ENCODE measurements around the gene KIFBP. TPM values are rescaled to one million over a fixed set of nuclear protein-coding genes. Genes with fewer than 3 reads are reported as not detected.

KIFBP gene
- total RNA-seq, 2 donors from 2014 or later: 22.1 to 28.6 TPM

- Histone ChIP-seq H3K27me3 (no peaks in the 10 kb centered on the region), H3K9ac (ENCODE audit: low read depth in 2 of 2, low read length in 2 of 2) (no peak overlapping the region), H3K36me3 (no peaks in the 10 kb centered on the region), H3K4me1 (no peaks in the 10 kb centered on the region), H3K27ac (no peak overlapping the region), H3K4me3 (no peak overlapping the region), H3K9me3 (no peaks in the 10 kb centered on the region)
- no peak for DNase-seq
- TF ChIP-seq, protein P1, sequence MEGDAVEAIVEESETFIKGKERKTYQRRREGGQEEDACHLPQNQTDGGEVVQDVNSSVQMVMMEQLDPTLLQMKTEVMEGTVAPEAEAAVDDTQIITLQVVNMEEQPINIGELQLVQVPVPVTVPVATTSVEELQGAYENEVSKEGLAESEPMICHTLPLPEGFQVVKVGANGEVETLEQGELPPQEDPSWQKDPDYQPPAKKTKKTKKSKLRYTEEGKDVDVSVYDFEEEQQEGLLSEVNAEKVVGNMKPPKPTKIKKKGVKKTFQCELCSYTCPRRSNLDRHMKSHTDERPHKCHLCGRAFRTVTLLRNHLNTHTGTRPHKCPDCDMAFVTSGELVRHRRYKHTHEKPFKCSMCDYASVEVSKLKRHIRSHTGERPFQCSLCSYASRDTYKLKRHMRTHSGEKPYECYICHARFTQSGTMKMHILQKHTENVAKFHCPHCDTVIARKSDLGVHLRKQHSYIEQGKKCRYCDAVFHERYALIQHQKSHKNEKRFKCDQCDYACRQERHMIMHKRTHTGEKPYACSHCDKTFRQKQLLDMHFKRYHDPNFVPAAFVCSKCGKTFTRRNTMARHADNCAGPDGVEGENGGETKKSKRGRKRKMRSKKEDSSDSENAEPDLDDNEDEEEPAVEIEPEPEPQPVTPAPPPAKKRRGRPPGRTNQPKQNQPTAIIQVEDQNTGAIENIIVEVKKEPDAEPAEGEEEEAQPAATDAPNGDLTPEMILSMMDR (IDR thresholded peaks at IDR 0.05): no peak
- intact Hi-C loops (cut with DNase I): no loop called here
Measured at GRCh38 chr10:69047111-69047832, 58.7 kb downstream of the KIFBP start.

- DNase-seq: no peak
- Histone ChIP-seq H3K4me1 (no peaks in the 10 kb centered on the region), H3K27me3 (no peaks in the 10 kb centered on the region), H3K4me3 (no peak overlapping the region), H3K9me3 (no peaks in the 10 kb centered on the region), H3K27ac (peak overlapping the region; percentile 44), H3K9ac (ENCODE audit: low read depth in 2 of 2, low read length in 2 of 2) (no peak overlapping the region), H3K36me3 (no peaks in the 10 kb centered on the region)
- intact Hi-C loops (cut with DNase I): no loop called here
- TF ChIP-seq, protein P1 (IDR thresholded peaks at IDR 0.05): no peak
Measured at GRCh38 chr10:69048103-69048502, 59.5 kb downstream of the KIFBP start.

DNA sequence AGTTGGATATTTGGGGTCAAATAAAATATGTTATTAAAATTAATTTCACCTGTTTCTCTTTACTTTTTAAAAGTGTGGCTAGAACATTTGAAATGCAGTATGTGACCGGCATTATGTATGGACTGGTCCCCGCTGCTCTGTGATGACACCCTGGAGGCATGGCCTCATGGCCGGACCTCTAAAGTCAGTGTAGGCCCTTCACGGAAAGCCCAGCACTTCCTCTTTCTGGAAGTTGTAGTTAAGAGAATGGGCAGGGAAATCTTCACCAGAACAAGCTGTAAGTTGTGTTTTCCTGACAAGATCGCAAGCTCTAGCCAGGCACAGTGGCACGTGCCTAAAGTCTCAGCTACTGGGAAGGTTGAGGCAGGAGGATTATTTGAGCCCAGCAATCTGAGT, 61.0 kb downstream of the KIFBP start:
- H3K4me1 ChIP-seq: no peaks in the 10 kb centered on the region
- no peak overlapping the region for H3K9ac ChIP-seq (ENCODE audit: low read depth in 2 of 2, low read length in 2 of 2)
- TF ChIP-seq, protein P1 (IDR thresholded peaks at IDR 0.05): no peak
- H3K4me3 ChIP-seq: no peak overlapping the region
- DNase-seq: no peak
- no peaks in the 10 kb centered on the region for H3K9me3 ChIP-seq
- intact Hi-C loops (cut with DNase I): no loop called here
- no peaks in the 10 kb centered on the region for H3K36me3 ChIP-seq
- H3K27ac ChIP-seq: peak overlapping the region; percentile 44
- H3K27me3 ChIP-seq: no peaks in the 10 kb centered on the region

GRCh38 chr10:69051303-69051702, 62.7 kb downstream of the KIFBP start:
- Histone ChIP-seq H3K4me3 (no peak overlapping the region), H3K36me3 (no peaks in the 10 kb centered on the region), H3K9ac (ENCODE audit: low read depth in 2 of 2, low read length in 2 of 2) (no peak overlapping the region), H3K4me1 (no peaks in the 10 kb centered on the region), H3K27ac (no peak overlapping the region), H3K9me3 (no peaks in the 10 kb centered on the region), H3K27me3 (no peaks in the 10 kb centered on the region)
- TF ChIP-seq, protein P1 (IDR thresholded peaks at IDR 0.05): no peak
- intact Hi-C loops (cut with DNase I): no loop called here
- no peak for DNase-seq

- TF ChIP-seq, protein P1 (IDR thresholded peaks at IDR 0.05): no peak
- Histone ChIP-seq H3K9me3 (no peaks in the 10 kb centered on the region), H3K4me3 (no peak overlapping the region), H3K27me3 (no peaks in the 10 kb centered on the region), H3K4me1 (no peaks in the 10 kb centered on the region), H3K27ac (peak overlapping the region; percentile 12), H3K9ac (ENCODE audit: low read depth in 2 of 2, low read length in 2 of 2) (no peak overlapping the region), H3K36me3 (no peaks in the 10 kb centered on the region)
- no peak for DNase-seq
- intact Hi-C loops (cut with DNase I): no loop called here
Measured at GRCh38 chr10:69051710-69052487, 63.3 kb downstream of the KIFBP start.
